Caco-2 (cell line): ENCODE data around the gene DTNB. TPM values are rescaled to one million over a fixed set of nuclear protein-coding genes. Genes with fewer than 3 reads are reported as not detected.

ENCODE experiments used
- BruUV-seq: library from RNA; stranded (reverse); fragments of 400-500 nt; replicated peaks from 2 replicates; lab custom pipeline; 2021; lab: Mats Ljungman, UMichigan
- CTCF ChIA-PET: fragments of 300-600 bp; sonication (Branson Sonifier 250); formaldehyde crosslinking; loops from one replicate; lab custom pipeline; 2022; ENCODE audit warnings: antibody characterized with exemption; lab: Charles Lee
- POLR2A ChIA-PET: fragments of 300-600 bp; sonication (Branson Sonifier 250); formaldehyde crosslinking; loops from one replicate; lab custom pipeline; 2022; ENCODE audit warnings: antibody characterized with exemption; lab: Charles Lee
- DNase-seq, 2 experiments: peaks; one replicate each; pipeline versions ENCODE4 v3.0.0 to v3.0.0-alpha.2; 2020 to 2022
- H3K27me3 ChIP-seq: replicated peaks from 2 replicates; pipeline ENCODE4 v1.6.0; 2011; ENCODE audit warnings: low read length; ENCODE audit not compliant: control insufficient read depth, insufficient read depth
- H3K36me3 ChIP-seq: 2 replicates; pipeline ENCODE4 v1.5.1; 2011; ENCODE audit warnings: low read length; ENCODE audit not compliant: control insufficient read depth, insufficient read depth
- H3K4me1 ChIP-seq: fragments of 250-450 bp; sonication (Bioruptor Pico); 2 replicates; pipeline ENCODE4 v1.5.1; 2020; ENCODE audit warnings: mild to moderate bottlenecking
- H3K4me3 ChIP-seq: 2 replicates; pipeline ENCODE4 v1.5.1; 2011; ENCODE audit warnings: low read depth, mild to moderate bottlenecking, control low read depth, low read length
- H3K9me3 ChIP-seq: fragments of 250-450 bp; sonication (Bioruptor Pico); 2 replicates; pipeline ENCODE4 v1.5.1; 2020; ENCODE audit warnings: mild to moderate bottlenecking, moderate library complexity
- H3K27ac Mint-ChIP-seq: one replicate; pipeline ENCODE4 v1.8.0; 2022; ENCODE audit warnings: mixed read lengths; ENCODE audit not compliant: unreplicated experiment
- H3K27me3 Mint-ChIP-seq: one replicate; pipeline ENCODE4 v1.8.0; 2022; ENCODE audit warnings: mixed read lengths; ENCODE audit not compliant: insufficient read depth, unreplicated experiment
- H3K36me3 Mint-ChIP-seq: one replicate; pipeline ENCODE4 v1.8.0; 2022; ENCODE audit warnings: mild to moderate bottlenecking, mixed read lengths; ENCODE audit not compliant: insufficient read depth, unreplicated experiment
- H3K4me1 Mint-ChIP-seq: one replicate; pipeline ENCODE4 v1.8.0; 2022; ENCODE audit warnings: low read depth, mixed read lengths; ENCODE audit not compliant: unreplicated experiment
- H3K4me3 Mint-ChIP-seq: one replicate; pipeline ENCODE4 v1.8.0; 2022; ENCODE audit warnings: mild to moderate bottlenecking, moderate library complexity, mixed read lengths; ENCODE audit not compliant: unreplicated experiment
- H3K9me3 Mint-ChIP-seq: one replicate; pipeline ENCODE4 v1.8.0; 2022; ENCODE audit warnings: mixed read lengths; ENCODE audit not compliant: unreplicated experiment
- CTCF ChIP-seq, 2 experiments: fragments of 200-600 bp in 1 of 2; IDR thresholded peaks; 1 replicate in 1 of 2; 2 replicates in 1 of 2; pipeline versions ENCODE4 v1.5.1 to v1.8.0; 2011 to 2022; ENCODE audit warnings: antibody characterized with exemption in 1 of 2, control low read depth in 1 of 2, inconsistent platforms in 1 of 2, low read depth in 1 of 2, low read length in 1 of 2, mild to moderate bottlenecking in 1 of 2, moderate library complexity in 1 of 2; ENCODE audit not compliant: insufficient read depth in 1 of 2, severe bottlenecking in 1 of 2, unreplicated experiment in 1 of 2
- intact Hi-C: fragments of 100-400 bp; cut with micrococcal nuclease; formaldehyde crosslinking; loops from one replicate; pipeline ENCODE4 v1.10.0; 2022; ENCODE audit not compliant: unreplicated experiment
- total RNA-seq: library from RNA; stranded (reverse); gene quantifications from 2 replicates; pipeline ENCODE4 v1.2.3, GENCODE V29; 2022

The DTNB gene
- total RNA-seq, 1 experiment from 2014 or later = 50.4 TPM

GRCh38 chr2:25512707-25513106, 160.7 kb downstream of the DTNB start:
- Histone ChIP-seq H3K36me3 (no peaks in the 10 kb centered on the region), H3K4me3 (no peak overlapping the region), H3K27me3 (no peaks in the 10 kb centered on the region), H3K4me1 (peaks cover 16% of the 10 kb centered on the region), H3K9me3 (no peaks in the 10 kb centered on the region)
- no peaks in the 10 kb centered on the region for H3K9me3 Mint-ChIP-seq
- peaks cover 6% of the 10 kb centered on the region for H3K36me3 Mint-ChIP-seq
- no TSS peak for BruUV-seq
- intact Hi-C loops = no loop called here
- POLR2A ChIA-PET = no interaction called here
- peaks cover 26% of the 10 kb centered on the region for H3K4me1 Mint-ChIP-seq
- no peaks in the 10 kb centered on the region for H3K27me3 Mint-ChIP-seq
- TF ChIP-seq CTCF (IDR thresholded peaks at IDR 0.05; ENCODE audit: insufficient read depth in 1 of 2, low read depth in 1 of 2, low read length in 1 of 2, severe bottlenecking in 1 of 2, unreplicated experiment in 1 of 2) = no peak
- peak; percentile 31 to 63 for DNase-seq
- peak overlapping the region; percentile 69 for H3K27ac Mint-ChIP-seq
- H3K4me3 Mint-ChIP-seq = peak overlapping the region; percentile 9
- CTCF ChIA-PET = no interaction called here

- Mint-ChIP-seq H3K4me1 (no peaks in the 10 kb centered on the region), H3K36me3 (no peaks in the 10 kb centered on the region), H3K4me3 (no peak overlapping the region), H3K9me3 (no peaks in the 10 kb centered on the region), H3K27ac (no peak overlapping the region), H3K27me3 (no peaks in the 10 kb centered on the region)
- no peaks in the 10 kb centered on the region for H3K27me3 ChIP-seq
- no TSS peak for BruUV-seq
- no peaks in the 10 kb centered on the region for H3K4me1 ChIP-seq
- H3K36me3 ChIP-seq = no peaks in the 10 kb centered on the region
- DNase-seq = no peak
- no peaks in the 10 kb centered on the region for H3K9me3 ChIP-seq
- ChIA-PET CTCF (no interaction called here), POLR2A (no interaction called here)
- intact Hi-C loops = no loop called here
- no peak overlapping the region for H3K4me3 ChIP-seq
- TF ChIP-seq CTCF (IDR thresholded peaks at IDR 0.05; ENCODE audit: insufficient read depth in 1 of 2, low read depth in 1 of 2, low read length in 1 of 2, severe bottlenecking in 1 of 2, unreplicated experiment in 1 of 2) = no peak
Observed at GRCh38 chr2:25506226-25506625, 167.2 kb downstream of the DTNB start.

GRCh38 chr2:25505622-25506021, 167.8 kb downstream of the DTNB start:
- Histone ChIP-seq H3K4me1 (no peaks in the 10 kb centered on the region), H3K27me3 (no peaks in the 10 kb centered on the region), H3K36me3 (no peaks in the 10 kb centered on the region), H3K9me3 (no peaks in the 10 kb centered on the region), H3K4me3 (no peak overlapping the region)
- ChIA-PET POLR2A (no interaction called here), CTCF (no interaction called here)
- Mint-ChIP-seq H3K9me3 (no peaks in the 10 kb centered on the region), H3K4me3 (no peak overlapping the region), H3K36me3 (no peaks in the 10 kb centered on the region), H3K27me3 (no peaks in the 10 kb centered on the region), H3K4me1 (no peaks in the 10 kb centered on the region), H3K27ac (no peak overlapping the region)
- intact Hi-C loops = no loop called here
- BruUV-seq = no TSS peak
- DNase-seq = no peak
- no peak for TF ChIP-seq CTCF (IDR thresholded peaks at IDR 0.05; ENCODE audit: insufficient read depth in 1 of 2, low read depth in 1 of 2, low read length in 1 of 2, severe bottlenecking in 1 of 2, unreplicated experiment in 1 of 2)
